Fibroblast of skin of right quadriceps (primary cell): ENCODE measurements around the gene RABGAP1L.
A peak's percentile ranks its signal among the peaks of the same experiment; 100 is the strongest.
"Not testable (repeated sequence)": the region's sequence is repeated elsewhere in the genome, so short reads cannot be mapped to it uniquely, and the experiment has no call there.

Experiments
- DNase-seq: peaks from one replicate; pipeline ENCODE4 v3.0.0-alpha.2; 2013

The RABGAP1L gene

DNA sequence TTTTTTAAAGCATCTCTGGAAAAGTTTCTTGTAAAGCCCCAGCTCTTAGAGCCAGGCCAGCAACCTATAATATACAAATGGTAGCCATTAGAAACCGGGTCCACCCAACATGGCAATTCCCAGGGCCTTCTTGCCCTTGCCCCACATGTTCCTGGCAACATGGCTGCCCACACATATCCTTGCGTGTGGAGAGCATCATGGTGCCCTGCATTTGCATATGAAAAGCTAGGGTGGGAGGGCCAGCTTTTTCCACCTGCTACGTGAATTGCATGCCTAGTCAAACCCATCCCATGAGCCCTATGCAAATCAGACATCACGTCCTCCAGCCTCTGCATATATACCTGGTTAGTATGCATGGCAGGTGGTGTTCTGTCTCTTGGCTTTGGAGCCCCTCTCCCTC, 88.2 kb downstream of the RABGAP1L start:
- DNase-seq = no peak

GRCh38 chr1:174248041-174248440, 88.7 kb downstream of the RABGAP1L start:
- no peak for DNase-seq

- DNase-seq = not testable (repeated sequence)
Measured at GRCh38 chr1:174256386-174256785, 97.1 kb downstream of the RABGAP1L start.

DNA sequence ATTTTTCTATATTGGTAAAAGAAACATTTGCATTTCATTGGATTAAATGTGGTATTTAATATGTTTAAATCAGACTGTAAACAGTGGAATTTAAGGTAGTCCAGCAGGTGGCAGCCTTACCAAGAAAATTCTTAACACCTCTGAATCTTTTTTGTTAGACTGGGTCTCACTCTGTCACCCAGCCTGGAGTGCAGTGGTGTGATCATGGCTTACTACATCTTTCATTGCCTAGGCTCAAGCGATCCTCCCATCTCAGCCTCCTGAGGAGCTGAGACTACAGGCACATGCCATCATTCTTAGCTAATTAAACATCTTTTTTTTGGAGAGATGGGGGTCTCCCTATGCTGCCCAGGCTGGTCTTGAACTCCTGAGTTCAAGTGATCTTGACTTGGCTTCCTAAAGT, 98.8 kb downstream of the RABGAP1L start:
- DNase-seq = peak; percentile 35

- peak; percentile 47 for DNase-seq
Measured at GRCh38 chr1:174262349-174263241, 103.3 kb downstream of the RABGAP1L start.

DNA sequence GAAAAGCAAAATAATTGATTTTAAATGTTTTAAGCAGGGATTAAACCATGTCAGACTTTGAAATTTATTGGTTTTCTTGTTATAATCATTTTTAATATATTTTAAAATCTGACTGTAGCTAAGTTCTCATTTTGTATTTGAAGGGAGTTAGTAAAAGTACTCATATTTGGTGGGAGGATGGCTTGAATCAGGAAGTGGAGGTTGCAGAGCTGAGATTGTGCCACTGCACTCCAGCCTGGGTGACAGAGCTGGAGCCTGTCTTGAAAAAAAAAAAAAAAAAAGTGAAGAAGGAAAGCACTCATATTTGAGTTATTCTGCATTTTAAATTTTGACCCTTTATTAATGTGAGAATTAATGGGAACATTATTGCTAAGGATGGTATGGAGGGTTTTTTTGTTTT, 106.0 kb downstream of the RABGAP1L start:
- DNase-seq = no peak

- DNase-seq = peak; percentile 14
Measured at GRCh38 chr1:174266476-174266875, 107.2 kb downstream of the RABGAP1L start.

DNA sequence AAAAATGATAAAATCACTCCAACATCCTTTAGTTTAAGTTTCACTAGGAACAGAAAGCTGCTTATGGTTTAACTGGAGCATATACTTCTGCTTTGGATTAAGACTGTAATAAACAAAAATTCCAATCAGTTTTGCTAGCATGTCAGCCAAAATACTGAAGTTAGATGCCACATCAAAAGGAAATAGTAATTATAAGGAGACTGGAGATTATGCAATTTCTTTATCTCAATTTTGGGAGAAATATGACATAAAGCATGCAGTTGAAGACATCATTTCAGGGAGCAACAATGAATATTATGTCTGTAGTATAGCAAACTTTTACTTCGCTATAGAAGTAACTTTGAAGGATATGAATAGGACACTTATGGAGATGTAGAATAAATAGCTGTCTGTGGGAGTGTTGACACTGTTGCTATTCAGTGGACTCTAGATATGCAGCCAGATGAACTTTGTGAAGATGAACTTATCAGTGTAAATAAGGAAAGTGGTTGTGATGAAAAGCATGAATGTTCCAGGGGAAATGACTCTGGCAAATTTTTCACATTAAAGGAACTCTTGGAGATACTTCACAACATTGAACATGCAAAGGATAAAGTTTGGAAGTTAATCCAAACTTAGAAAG, 107.8 kb downstream of the RABGAP1L start:
- DNase-seq = no peak

DNA sequence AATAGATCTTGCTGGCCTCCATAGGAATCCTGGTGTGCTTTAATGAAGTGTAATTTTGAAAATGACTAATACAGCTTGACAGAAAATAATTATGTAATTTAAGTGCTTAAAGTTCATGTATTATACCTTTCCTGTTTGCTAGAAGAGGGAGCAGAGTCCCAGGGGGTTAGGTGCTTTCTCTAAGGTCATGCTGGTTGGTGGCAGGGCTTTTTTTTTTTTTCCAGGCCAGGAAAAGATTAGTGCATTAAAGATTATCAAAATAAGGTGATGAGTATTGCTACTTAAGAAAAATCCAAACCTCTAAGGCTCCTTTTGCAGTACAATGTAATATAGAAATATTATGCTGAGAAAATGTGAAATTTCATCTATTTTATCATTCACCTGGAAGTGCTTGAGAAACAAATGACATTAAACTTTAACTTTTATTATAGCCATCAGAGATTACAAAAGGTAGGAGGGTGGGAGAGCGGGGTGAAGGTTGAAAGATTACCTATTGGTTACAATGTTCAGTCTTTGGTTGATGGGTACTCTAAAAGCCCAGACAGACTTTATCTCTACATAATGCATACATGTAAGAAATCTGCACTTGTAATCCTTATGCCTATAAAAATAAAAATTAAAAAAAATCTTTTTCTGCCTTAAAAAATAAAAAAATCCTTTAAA, 110.8 kb downstream of the RABGAP1L start:
- DNase-seq = no peak

- no peak for DNase-seq
Measured at GRCh38 chr1:174273190-174273589, 113.9 kb downstream of the RABGAP1L start.

DNA sequence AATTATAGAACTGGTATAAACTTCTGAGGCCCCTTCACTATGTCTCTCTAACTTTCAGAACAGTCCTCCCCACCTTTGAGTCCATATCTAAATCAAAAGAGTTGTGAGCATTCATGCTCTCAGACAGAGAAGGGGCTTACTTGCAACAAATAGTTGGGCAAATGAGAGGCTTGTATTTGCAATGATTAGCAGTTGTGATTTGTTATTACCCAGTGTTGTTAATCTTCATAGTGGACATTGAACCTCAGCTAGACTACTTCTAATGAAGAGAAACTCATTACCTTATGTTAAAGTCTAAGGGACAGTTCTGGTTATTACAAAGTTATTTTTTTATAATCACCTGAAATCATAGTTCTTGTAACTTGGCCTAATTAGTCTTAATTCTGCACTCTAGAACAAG, 114.5 kb downstream of the RABGAP1L start:
- DNase-seq = no peak

- DNase-seq = no peak
Measured at GRCh38 chr1:174274452-174274851, 115.1 kb downstream of the RABGAP1L start.

DNA sequence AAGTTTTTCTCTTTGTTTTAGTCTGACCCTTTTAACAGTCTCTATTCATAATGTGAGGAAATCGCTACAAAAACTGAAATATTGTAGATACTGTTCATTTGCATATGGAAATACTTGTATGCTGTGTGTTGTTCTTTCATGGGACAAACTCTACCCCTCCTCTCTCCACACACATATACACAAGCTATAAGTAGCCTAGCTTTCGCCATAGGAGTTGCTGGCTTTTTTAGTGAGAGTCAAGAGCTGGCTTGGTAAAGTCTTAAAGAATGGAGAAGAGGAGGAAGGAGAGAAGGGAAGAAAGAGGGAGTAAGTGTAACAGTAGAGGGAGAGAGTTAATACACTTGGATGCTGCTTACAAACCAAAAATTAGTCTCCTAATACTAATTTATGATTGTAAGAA, 115.6 kb downstream of the RABGAP1L start:
- DNase-seq = no peak

GRCh38 chr1:174276087-174276486, 116.8 kb downstream of the RABGAP1L start:
- no peak for DNase-seq

DNA sequence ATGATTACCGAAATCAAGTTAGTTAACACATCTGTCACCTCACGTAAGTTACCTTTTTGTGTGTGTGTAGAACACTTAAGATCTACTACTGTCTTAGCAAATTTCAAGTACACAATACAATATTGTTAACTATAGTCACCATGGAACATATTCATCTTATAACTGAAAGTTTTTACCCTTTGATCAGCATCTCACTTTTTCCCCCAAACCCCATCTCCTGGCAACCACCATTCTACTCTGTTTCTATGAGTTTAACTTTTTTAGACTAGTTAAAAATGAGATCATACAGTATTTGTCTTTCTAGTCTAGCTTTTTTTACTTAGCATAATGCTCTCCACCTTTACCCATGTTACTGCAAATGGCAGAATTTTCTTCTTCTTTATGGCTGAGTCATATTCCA, 124.7 kb downstream of the RABGAP1L start:
- no peak for DNase-seq

DNA sequence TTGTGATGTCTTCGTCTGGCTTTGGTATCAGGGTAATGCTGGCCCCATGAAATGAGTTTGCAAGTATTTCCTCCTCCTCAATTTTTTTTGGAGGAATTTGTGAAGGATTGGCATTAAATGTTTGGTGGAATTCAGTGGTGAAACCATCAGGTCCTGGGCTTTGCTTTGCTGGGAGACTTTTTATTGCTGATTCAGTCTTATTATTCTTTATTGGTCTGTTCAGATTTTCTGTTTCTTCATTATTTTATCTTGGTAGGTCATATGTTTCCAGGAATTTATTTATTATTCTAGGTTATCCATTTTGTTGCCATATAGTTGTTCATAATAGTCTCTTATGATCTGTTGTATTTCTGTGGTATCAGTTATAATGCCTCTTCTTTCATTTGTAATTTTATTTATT, 126.7 kb downstream of the RABGAP1L start:
- DNase-seq = no peak

DNA sequence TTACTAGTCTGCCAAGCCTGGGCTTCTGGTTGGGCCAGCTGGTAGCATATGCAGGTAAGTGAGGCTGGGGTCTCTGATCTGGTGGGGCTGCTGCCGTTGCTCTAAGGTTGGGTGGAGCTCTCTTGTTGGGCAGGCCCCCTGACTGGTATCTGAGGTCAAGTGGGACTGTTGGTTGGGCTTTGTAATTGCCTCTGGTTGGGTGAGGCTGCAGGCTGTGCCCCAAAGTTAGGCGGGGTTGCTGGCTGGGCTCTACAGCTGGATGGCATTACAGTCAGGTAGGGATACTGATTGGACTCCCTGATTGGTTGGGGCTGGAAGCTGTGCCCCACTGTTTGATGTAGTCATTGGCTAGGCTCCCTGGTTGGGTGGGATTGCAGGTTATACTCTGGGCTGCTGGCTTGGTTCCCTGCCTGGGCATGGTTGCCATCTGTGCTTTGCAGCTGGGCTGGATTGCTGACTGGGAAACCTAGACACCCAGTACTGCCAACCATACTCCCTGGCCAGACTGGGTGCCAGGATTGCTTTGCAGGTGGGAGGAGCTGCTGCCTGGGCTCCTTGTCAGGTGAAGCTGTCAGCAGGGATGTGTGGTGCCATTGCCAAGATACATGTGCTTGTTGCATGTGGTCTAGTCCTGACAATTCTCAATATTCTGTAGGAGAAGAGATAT, 130.5 kb downstream of the RABGAP1L start:
- no peak for DNase-seq

DNA sequence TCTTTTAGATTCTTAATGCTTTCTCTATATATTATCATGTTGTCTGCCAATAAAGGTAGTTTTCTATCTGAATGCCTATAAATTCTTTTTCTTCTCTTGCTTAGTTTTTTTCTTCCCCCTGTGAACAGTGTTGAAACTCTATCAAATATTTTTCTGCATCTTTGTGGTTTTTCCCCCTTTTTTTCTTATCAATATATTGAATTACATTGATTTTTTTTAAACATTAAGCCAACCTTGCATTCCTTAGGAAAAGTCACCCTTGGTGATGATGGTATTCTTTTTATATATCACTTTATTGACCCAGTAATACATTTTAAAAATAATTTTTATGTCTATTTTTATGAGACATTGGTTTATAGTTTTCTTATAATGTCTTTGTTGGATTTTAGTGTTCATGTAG, 131.7 kb downstream of the RABGAP1L start:
- DNase-seq = no peak

DNA sequence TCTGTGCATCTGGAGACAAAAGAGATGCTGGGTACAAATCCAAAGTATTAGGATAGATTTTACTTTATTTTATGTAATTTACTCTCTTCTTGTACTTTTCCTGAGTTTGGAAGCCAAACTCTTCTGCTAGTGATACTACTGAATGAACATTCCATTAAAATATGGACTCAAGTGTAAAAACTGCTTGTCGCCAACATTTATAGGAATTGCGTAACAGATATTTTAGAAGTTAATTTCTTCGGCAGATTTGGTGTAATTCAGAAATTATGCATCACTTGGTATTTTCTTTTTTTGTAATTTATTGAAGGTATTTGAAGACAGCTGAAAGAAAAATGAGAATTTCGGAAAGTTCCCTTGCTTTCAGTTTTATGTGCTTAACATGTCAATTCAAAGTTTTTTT, 137.0 kb downstream of the RABGAP1L start:
- DNase-seq = no peak

GRCh38 chr1:174297351-174297750, 138.0 kb downstream of the RABGAP1L start:
- no peak for DNase-seq

DNA sequence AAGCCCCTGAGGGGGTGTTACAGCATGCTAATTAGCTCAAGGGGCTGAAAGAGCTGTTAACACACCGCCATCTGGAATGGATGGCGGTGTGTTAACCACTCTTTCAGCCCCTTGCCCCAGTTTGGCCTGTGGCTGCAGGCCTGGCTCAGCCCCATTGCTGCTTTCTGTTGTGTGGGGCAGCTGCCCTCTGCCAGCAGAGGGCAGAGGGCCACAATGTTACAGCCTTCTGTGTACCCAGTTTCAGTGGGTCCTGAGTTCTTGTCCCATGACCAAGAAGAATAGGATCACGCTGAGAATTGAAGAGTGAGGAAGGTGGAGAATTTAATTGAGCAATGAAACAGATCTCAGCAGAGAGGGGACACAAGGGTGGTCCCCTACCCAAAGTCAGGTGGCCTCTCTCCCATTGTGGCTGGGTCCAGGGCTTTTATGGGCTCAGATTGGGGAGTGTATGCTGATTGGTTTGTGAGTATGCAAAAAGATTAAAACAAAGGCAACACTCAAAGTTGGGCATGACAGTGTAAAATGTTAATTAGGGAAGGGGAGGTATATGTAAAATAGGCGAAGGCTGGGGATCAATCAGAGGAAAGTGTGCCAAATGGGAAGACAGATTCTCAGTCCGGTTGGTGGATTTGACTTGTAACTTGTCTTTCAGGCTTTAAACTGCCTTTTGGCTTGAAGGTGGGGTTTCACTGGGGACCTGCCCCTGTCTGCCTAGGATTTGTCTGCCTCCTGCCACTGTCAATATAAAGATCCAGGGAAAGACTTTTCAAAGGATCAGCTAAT, 142.2 kb downstream of the RABGAP1L start:
- DNase-seq = no peak

DNA sequence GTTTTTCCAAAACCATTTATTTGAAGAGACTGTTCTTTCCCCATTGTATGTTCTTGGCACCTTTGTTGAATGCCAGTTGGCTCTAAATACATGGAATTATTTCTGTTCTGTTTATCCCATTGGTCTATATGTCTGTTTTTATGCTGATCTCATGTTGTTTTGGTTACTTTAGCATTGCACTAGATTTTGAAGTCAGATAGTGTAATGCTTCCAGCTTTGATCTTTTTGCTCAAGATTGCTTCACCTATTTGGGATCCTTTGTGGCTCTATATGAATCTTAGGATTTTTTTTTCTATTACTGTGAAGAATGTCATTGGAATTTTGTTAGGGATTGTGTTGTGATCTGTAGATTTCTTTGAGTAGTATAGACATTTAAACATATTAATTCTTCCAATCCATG, 149.3 kb downstream of the RABGAP1L start:
- DNase-seq = no peak

GRCh38 chr1:174309490-174309889, 150.2 kb downstream of the RABGAP1L start:
- DNase-seq = no peak
